Measurements from ENCODE around the gene TRIM72.
"Not testable (repeated sequence)": the region's sequence is repeated elsewhere in the genome, so short reads cannot be mapped to it uniquely, and the experiment has no call there.

GRCh38 chr16:31170048-31170447 lies 43.9 kb upstream of the TRIM72 start:
- not testable (repeated sequence) for TF ChIP-seq CTCF (IDR thresholded peaks at IDR 0.05; ENCODE audit: low read depth, low read length, poor library complexity, severe bottlenecking); EZH2phosphoT487 (IDR thresholded peaks at IDR 0.05; ENCODE audit: borderline replicate concordance, low read length)
